Stimulated activated CD4-positive, alpha-beta T cell treated with anti-CD3 and anti-CD28 coated beads, TNF-alpha, amount 100 ng/mL, for 48 hours (primary cell): ENCODE data around the gene UACA.

Source experiments
- DNase-seq, 3 donors: peaks; one replicate each; pipeline ENCODE4 v3.0.0-alpha.2; 2020; ENCODE audit warnings: low read depth in 3 of 3

UACA gene

GRCh38 chr15:70712271-70712670 is 51.1 kb downstream of the UACA start:
- no peak for DNase-seq

- DNase-seq: no peak
Observed at GRCh38 chr15:70710714-70711113, 52.6 kb downstream of the UACA start.

- DNase-seq: no peak
Observed at GRCh38 chr15:70708839-70709238, 54.5 kb downstream of the UACA start.

GRCh38 chr15:70707686-70708300 is 55.6 kb downstream of the UACA start:
- no peak for DNase-seq

- no peak for DNase-seq
Observed at GRCh38 chr15:70704731-70705130, 58.6 kb downstream of the UACA start.

- no peak for DNase-seq
Observed at GRCh38 chr15:70704166-70704565, 59.2 kb downstream of the UACA start.

- DNase-seq: no peak
Observed at GRCh38 chr15:70703096-70703878, 60.1 kb downstream of the UACA start.

- no peak for DNase-seq
Observed at GRCh38 chr15:70702584-70702983, 60.8 kb downstream of the UACA start.

- no peak for DNase-seq
Observed at GRCh38 chr15:70701891-70702568, 61.3 kb downstream of the UACA start.

- no peak for DNase-seq
Observed at GRCh38 chr15:70701171-70701570, 62.2 kb downstream of the UACA start.

- no peak for DNase-seq
Observed at GRCh38 chr15:70699890-70700289, 63.5 kb downstream of the UACA start.

- no peak for DNase-seq
Observed at GRCh38 chr15:70698836-70699390, 64.4 kb downstream of the UACA start.

- DNase-seq: no peak
Observed at GRCh38 chr15:70698426-70698825, 64.9 kb downstream of the UACA start.

- no peak for DNase-seq
Observed at GRCh38 chr15:70690491-70691276, 72.7 kb downstream of the UACA start.

- DNase-seq: no peak
Observed at GRCh38 chr15:70690021-70690420, 73.3 kb downstream of the UACA start.

GRCh38 chr15:70687482-70687881 is 75.9 kb downstream of the UACA start:
- DNase-seq: no peak

- DNase-seq: no peak
Observed at GRCh38 chr15:70680817-70681216, 82.5 kb downstream of the UACA start.

GRCh38 chr15:70679919-70680231 is 83.5 kb downstream of the UACA start:
- no peak for DNase-seq

- DNase-seq: no peak
Observed at GRCh38 chr15:70672081-70672480, 91.3 kb downstream of the UACA start.

- DNase-seq: no peak
Observed at GRCh38 chr15:70670680-70671079, 92.7 kb downstream of the UACA start.

- DNase-seq: no peak
Observed at GRCh38 chr15:70669966-70670658, 93.2 kb downstream of the UACA start.
